Cerebellar cortex (tissue), 1 donor: ENCODE data around the gene CCR6.

Source experiments
- DNase-seq: peaks from one replicate; pipeline ENCODE4 v3.0.0-alpha.2; 2015; ENCODE audit warnings: low spot score

Gene CCR6

GRCh38 chr6:167120583-167120903 lies 2.4 kb upstream of the CCR6 start:
- DNase-seq: no peak

DNA sequence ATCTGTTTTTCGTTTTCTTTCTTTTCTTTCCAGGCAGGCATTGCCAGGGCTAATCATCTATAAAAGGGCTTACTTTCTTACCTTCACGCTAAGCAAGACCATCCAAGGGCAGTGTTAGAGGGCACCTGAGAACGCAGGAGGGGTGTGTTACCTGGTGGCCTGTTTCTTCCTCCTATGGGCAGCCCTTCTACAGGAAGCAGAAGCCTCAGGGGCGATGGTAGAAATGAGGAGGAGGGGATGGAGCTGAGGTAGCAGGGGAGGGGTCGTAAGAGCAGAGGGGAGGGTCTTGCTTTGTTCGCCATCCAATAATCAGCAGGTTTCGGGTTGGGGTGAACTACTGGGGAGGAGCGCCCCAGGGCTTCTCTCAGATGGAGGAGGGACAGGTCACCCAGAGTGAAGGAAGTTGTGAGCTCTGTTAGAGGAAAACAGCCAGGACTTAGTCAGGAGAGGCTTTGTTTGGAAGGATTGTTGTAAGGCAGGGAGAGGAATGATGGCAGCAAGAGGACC lies 1.5 kb upstream of the CCR6 start:
- DNase-seq: no peak

DNA sequence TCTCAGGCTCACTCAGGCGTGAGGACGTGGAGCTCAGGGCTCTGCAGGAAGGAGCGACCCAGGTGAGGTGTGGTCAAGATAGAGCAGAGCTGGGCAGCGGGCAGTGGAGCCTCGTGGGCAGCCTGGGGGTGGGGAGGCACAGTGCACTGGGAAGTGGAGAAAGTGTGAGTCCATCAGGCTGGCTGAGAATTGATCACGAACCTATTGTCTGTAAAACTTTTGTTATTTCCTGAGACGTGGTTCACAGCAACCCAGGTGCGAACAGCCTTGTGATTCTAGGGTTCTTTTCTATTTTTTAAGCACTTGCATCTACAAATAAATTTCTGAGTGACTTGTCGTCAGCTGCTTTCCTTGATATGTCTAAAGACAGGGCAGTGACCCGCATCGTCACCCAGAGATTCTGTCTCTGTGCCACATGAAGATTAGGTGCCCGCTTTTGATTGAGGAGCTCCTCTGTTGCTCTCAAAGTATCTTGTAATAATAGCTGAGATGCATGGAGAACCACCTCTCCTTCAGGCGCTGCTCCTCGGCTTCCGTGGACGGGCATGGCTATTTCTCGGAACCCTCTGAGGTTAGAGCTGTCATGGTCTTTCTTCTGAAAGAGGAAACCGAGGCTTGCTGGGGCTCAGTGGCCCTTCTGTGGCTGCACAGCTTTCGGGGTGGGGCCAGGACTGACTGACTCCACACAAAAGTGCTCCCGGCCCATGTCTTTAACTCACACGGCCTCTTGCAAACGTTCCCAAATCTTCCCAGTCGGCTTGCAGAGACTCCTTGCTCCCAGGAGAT lies 662 bp upstream of the CCR6 start:
- no peak for DNase-seq

DNA sequence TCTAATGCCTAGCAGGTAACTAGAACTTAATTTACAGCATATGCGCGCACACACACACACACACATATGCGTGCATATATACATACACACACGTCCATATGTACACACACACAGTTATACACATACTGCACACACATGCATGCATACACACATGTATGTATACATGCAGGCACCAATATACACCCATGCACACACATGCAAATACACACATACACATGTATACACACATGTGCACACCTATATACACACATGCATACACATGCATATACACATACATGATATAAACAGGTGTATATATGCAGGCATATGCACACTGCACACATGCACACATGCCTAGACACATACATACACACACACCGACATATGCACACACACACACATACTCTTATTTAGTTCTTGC lies 1.9 kb downstream of the CCR6 start:
- no peak for DNase-seq

DNA sequence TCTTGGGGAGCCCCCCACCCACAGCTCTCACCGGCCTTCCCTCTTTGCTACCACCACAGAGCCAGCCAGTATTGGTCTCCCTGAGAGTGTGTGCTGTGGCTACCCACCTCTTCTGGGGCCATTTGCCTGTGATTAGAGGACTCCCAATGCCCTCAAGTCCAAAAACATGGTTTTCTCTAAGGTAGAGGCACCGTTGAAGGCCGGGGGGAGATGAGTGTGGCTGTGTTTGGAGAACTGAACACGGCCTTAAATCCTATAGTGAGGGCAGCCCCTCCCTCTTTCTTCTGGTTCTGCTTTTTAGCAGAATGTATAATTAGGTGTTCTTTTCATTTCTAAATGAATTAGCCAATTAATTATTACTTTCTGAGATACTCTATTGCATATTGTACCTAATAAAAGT lies 2.5 kb downstream of the CCR6 start:
- DNase-seq: no peak

DNA sequence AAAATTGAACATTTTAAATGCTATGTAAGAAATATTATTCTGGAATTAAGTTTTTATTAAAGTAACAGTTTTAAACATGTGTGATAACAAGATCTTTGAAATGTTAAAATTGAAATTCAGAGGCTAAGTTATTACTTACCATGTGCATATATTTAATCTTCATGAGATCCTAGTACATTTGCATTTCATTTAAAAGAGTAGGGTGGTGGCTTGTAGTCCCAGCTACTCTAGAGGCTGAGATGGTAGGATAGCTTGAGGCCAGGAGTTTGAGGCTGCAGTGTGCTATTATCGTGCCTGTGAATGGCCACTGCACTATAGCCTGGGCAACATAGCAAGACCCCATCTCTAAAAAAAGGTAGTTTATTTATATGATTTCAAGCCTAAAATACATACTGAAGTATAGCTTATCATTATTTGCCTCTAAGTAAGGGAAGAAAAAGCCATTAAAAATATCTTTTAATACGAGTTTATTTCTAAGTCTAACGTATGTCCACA lies 3.0 kb downstream of the CCR6 start:
- DNase-seq: no peak

DNA sequence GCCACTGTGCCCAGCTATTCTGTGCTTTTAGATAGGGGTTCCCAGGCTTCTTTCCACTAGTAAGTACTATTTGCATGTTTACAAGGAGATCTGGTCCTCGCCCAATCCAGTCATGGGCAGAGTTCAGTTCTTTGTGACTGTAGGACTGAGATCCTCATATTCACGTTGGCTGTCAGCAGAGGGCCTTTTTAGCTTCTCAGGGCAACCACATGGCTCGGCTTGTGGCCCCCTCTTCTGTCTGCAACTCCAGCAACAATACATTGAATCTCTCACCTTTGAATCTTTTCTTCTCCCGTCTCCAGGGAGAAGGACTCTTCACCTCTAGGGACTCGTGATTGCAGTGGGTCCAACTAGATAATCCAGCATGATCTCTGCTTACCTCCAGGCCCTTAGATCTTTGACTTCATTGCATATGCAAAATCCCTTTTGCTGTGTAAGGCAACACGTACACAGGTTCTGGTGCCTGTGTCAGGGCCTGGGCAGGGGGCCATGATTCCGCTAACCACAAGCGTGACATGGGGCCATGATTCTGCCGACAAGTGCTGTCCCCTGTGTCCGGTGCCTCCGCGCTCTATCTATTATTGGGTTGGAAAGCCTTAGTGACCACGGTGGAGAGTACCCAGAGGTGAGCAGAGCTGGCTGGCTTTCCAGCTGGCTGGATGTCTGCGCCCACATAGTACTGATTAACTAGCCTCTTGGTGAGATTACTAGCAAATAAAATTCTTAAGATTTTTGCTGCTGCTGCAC lies 5.1 kb downstream of the CCR6 start:
- no peak for DNase-seq

DNA sequence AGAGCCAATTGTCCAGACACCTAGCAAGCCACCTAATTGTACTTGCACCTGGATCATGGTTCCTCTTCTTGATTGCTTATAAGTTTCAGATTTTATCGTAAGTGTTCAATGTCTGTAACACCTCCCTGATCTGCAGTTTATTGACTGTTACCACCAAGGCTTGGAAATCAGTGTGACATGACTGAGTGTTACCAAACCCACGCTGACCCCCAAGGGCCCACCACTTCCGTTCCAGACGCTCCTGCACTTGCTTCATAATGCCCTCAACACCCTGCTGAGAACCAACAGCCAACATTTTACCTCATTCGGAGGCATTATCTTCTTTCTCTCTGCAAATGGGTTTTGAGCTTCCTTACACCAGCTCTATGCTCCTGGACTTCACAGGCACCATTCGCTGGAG lies 6.3 kb downstream of the CCR6 start:
- DNase-seq: no peak

DNA sequence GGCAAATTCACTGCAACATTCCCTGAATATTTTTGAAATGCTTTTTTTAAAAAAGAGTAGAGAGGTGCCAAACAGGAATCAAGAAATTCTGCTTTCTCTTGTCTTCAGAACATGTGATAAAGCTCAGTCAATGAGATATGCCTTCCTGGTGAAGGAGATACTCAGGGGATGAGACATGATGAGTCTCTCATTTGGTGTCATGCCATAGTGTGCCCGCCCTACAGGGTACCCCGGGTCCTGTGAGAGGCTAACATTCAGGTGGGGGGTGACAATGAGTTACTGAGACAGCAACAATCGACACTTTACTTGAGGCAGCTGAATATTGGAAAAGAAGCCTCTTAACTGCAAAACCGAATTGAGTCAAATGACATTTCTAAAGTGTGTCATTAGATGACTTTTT lies 6.7 kb downstream of the CCR6 start:
- DNase-seq: no peak

- DNase-seq: no peak
Measured at GRCh38 chr6:167130008-167130677, 7.2 kb downstream of the CCR6 start.

DNA sequence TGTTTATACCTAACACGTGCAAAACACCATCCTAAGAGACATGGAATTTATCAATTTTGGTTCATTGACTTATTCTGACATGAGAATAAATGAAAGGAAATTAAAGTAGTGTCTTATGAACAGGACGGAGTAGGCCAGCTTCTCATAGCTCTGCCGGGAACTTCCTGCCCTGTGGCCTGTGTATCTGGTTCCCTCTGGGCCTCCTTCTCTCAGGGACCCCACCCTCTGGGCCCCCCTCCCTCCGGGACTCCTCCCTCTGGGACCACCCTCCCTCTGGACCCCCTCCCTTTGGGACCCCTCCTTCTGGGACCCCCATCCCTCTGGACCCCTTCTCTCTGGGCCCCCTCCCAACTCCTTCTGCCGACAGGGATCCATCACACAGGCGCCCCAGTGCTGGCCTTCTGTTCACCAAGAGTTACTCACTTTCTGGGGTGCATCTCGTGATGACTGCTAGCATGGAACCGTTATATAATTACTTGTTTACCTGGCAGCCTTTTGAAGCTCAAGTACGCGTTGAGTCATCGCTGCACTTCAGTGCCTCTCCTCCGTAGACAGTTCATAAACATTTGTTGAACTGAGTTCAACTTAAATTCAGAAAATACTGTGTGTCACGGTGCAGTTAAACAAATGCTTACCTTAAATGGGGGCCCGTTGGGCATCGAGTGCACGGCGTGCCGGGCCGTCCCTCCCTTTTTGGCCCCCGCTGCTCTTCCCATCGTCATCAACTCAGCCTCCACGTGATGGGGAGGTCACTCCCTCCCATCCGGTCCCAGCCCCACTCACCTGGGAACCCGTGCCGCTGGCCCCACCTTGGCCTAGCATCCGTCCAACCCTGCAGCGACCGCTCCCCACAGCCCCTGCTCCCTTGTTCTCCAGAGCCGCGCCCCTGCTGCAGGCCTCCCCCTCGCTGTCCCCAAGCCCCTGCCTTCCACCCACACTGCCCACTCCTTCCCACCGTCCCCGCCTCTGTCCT lies 8.1 kb downstream of the CCR6 start:
- DNase-seq: no peak

DNA sequence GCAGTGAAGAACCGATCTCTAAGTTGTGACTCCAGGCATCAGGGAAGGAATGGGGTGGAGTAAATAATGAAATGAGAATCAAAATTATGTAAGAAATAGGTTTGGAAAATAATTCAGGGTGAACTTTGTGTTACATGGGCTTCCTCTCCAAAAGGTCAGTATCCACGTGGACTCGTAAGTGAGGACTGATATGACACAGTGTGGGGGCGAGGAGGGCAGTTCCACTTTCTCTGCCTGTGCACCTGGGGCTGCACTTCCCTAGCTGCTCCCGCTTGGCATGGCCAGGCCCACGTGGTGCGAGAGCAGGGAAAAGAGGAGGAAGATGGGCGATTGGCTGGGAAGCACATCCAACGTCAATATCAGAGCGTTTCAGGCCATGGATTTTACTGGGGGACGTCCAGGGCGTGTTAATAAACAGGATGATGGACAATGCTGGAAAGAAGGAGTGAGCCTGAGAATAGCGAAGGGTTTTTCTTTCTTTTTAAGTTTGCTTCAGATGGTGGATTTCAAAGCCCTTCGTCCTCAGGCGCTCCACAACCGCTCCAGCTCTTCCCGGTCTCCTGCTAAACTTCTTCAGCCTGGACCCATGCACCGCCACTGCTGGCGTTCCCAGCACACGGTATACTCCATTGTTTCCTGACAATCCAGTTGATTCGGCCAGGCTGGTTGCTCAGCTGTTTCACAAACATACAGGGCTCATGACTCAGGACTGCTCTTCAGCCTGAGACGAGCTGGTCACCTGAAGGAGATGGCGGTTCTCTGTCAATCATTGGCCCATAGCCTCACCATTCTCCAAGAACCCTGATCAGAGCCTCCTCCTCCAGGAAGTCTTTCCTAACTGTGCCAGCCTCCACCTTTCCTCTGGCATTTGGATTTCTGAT lies 11.8 kb downstream of the CCR6 start:
- no peak for DNase-seq

- DNase-seq: no peak
Measured at GRCh38 chr6:167136376-167136775, 13.5 kb downstream of the CCR6 start.

DNA sequence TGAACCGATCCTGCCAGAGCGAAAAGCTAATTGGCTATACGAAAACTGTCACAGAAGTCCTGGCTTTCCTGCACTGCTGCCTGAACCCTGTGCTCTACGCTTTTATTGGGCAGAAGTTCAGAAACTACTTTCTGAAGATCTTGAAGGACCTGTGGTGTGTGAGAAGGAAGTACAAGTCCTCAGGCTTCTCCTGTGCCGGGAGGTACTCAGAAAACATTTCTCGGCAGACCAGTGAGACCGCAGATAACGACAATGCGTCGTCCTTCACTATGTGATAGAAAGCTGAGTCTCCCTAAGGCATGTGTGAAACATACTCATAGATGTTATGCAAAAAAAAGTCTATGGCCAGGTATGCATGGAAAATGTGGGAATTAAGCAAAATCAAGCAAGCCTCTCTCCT lies 14.2 kb downstream of the CCR6 start:
- DNase-seq: no peak

DNA sequence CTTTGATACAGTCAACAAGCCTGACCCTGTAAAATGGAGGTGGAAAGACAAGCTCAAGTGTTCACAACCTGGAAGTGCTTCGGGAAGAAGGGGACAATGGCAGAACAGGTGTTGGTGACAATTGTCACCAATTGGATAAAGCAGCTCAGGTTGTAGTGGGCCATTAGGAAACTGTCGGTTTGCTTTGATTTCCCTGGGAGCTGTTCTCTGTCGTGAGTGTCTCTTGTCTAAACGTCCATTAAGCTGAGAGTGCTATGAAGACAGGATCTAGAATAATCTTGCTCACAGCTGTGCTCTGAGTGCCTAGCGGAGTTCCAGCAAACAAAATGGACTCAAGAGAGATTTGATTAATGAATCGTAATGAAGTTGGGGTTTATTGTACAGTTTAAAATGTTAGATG lies 15.0 kb downstream of the CCR6 start:
- DNase-seq: no peak

- no peak for DNase-seq
Measured at GRCh38 chr6:167139761-167140160, 16.9 kb downstream of the CCR6 start.

- DNase-seq: no peak
Measured at GRCh38 chr6:167140589-167141474, 17.9 kb downstream of the CCR6 start.

DNA sequence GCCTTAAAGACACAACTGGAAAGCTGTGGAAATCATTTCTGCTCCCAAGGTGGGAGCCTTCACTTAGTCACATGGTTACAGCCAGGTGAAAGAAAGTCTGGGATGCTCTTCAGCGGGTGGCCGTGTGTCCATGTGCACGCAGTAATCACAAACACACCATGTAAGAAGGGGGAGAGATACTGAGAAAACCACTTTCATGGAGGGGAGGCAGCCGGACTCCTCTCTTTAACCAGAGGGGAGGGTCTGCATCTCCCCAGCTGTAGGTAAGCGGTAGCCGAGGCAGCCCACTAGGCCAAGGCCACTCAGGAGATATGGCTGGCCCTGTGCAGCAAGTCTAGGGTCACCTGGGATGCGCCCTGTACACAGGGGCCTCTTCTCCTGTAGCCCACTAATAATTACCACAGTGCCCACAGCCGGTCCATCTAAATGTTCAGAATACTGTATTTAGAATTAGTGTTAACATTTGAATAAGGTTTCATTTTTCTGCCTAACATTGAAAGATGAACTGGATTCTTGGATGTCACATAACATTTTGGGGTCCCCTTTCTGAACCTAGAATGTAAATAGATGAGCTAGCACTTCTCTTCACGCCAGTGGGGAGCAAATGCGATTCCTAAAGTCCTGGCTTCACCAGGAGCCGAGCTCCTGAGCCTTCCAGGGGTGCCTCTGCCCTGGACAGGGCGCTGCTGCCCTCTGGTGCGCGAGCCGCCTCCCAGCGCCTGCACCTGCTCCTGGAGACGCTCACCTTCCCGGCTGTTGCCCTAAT lies 19.0 kb downstream of the CCR6 start:
- peak; percentile 19 for DNase-seq

DNA sequence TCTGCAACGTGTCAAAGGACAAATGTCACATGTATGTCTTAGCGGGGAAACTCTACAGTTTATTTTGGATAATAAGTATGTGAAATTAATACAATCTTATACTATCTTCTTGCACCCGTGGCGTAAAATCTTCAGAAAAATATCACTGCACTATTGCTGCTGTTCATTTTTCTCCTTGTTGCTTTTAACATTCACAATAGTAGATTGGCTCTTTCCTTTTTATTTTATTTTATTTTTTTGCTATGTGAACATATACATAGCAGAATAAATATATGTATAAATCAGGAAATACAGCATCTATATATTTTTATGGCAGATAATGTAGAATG lies 19.5 kb downstream of the CCR6 start:
- DNase-seq: no peak
